GM19372 (cell line): ENCODE measurements around the gene SEC31A.
"Not testable (repeated sequence)": the region's sequence is repeated elsewhere in the genome, so short reads cannot be mapped to it uniquely, and the experiment has no call there.

Experiments
- ATAC-seq: cut with Tn5 transposase; IDR thresholded peaks from one replicate; pipeline ENCODE4 v1.9.1; 2021; ENCODE audit warnings: mild to moderate bottlenecking, low read depth, moderate library complexity; ENCODE audit not compliant: unreplicated experiment

SEC31A gene, protein sequence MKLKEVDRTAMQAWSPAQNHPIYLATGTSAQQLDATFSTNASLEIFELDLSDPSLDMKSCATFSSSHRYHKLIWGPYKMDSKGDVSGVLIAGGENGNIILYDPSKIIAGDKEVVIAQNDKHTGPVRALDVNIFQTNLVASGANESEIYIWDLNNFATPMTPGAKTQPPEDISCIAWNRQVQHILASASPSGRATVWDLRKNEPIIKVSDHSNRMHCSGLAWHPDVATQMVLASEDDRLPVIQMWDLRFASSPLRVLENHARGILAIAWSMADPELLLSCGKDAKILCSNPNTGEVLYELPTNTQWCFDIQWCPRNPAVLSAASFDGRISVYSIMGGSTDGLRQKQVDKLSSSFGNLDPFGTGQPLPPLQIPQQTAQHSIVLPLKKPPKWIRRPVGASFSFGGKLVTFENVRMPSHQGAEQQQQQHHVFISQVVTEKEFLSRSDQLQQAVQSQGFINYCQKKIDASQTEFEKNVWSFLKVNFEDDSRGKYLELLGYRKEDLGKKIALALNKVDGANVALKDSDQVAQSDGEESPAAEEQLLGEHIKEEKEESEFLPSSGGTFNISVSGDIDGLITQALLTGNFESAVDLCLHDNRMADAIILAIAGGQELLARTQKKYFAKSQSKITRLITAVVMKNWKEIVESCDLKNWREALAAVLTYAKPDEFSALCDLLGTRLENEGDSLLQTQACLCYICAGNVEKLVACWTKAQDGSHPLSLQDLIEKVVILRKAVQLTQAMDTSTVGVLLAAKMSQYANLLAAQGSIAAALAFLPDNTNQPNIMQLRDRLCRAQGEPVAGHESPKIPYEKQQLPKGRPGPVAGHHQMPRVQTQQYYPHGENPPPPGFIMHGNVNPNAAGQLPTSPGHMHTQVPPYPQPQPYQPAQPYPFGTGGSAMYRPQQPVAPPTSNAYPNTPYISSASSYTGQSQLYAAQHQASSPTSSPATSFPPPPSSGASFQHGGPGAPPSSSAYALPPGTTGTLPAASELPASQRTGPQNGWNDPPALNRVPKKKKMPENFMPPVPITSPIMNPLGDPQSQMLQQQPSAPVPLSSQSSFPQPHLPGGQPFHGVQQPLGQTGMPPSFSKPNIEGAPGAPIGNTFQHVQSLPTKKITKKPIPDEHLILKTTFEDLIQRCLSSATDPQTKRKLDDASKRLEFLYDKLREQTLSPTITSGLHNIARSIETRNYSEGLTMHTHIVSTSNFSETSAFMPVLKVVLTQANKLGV

DNA sequence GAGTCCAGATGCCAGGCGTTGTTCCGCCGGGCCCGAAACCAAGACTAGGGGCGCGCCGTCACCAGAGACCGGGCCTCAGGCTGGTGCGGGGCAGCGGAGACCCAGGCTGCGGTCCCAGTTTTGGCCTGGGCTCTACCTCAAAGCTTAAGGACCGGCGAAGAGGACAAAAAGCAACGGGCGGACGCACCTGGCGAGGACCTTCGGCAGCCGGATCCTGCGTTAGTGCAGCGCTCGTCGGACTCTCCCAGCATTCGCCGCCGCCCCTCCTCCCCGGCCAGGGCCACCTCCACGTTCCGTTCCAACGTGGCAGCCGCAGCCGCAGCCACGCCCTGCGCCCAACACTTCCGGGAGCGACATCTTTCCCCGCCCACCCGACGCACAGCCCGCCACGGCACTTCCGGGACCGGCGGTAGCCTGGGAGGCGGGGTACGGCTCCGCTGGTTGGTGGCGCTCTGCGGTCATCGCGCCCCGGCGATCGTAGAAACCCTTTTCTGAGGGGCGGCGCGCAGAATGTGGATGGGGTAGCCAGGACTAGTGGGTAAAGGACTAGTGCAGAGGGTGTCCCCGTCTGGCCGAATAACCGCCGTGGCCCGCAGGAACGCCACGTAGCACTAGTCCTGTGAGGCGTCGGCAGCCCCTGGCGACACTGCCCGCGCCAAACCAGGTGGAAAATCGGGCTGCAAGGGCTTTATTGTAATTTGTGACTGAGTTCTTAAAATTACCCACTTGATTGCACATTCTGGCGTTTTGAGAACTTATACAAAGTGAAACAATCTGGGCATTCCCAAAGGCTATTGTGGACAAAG, at the start of gene SEC31A:
Gene SEC31A, minus strand, starts transcription at position 253 of the 806 bp plus-strand sequence. CDS start 9,217 bp downstream, outside the sequence.
- peak; percentile 91 for ATAC-seq

DNA sequence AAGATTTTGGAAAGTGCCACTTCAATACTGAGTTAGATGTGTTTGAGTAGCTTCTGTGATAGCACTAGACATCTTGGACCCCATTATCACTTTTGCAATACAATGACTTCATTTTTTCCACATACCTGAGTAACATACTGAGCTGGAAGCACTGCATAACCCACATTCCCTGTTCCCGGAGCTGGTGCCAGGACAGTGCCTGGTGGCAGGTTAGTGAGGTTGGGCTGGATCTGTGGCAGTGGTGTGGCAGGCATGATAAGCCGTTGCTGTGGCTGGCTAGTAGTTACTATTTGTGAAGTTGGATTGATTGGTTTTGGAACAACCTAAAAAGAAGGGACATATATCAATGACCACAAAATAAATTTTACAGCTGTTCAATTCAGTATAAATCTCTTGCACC, 48.5 kb upstream of the SEC31A start:
- ATAC-seq, result no peak

DNA sequence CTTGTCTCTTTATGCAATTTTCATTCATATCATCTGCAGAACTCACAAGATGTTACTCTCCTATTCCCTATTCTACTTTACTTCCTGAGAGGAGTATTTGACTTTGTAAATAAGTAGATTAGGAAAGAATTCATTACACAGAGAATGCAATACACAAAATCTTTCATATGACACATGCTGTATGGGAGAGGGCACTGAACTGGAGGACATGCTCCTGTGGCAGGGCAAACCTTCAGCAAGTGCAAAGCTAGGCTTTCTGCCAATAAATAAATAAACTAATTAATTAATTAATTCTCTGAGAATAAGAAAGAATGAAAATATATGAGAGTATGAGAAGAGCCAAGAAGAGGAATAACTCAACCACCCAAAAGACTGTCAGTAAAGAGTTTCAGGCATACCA, 43.5 kb upstream of the SEC31A start:
- no peak for ATAC-seq

DNA sequence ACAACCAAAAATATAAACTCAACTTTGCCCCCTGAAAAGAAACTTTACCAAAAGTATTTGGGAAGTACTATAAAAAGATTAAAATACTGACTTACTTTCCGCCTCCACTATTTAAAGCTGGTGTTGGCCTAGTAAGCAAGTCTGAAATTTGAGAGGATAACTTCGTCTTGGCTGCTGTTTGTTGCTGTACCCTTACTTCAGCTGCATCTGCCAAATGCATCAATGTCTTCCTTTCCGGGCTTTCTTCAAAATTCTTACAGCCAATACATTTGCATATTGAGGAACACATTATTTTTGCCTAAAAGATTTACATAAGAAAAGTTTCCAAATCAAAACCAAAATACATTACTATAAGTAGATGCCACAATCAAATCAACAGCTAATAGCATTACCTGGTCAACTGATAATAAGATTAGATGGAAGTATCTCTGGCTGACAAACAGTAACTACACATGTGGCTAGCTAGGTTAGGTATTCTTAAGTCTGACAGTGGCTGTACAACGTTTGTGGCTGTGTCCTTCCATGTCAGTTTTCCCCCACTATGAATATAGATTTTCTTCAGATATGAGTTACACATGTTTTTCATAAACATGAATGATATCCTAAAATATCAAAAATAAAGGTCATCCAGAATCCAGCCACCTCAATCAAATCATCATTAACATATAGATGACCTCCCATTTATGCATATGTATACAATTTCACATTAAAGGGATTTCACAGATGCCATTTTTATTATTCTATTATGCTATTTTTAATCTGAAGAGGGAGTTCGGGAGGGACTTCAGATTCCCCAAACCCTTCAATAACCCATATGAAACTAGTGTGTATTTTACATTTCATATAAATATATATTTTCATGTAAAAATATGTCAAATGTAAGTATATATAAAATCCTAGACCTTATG, 40.1 kb upstream of the SEC31A start:
- no peak for ATAC-seq

DNA sequence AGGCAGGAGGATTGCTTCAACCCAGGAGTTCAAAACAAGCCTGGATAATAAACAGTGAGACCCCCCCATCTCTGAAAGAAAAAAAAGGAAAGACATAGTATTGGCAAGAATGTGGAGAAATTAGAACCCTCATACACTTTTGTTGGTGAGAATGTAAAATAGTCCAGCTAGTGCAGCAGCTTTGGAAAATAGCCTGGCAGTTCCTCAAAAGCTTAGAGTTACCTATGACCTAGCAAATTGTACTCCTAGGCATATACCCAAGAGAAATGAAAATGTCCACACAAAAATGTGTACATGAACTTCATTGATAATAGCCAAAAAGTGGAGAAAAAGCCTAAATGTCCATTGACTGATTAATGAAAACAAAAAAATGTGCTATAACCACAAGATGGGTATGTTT, 30.8 kb upstream of the SEC31A start:
- no peak for ATAC-seq

DNA sequence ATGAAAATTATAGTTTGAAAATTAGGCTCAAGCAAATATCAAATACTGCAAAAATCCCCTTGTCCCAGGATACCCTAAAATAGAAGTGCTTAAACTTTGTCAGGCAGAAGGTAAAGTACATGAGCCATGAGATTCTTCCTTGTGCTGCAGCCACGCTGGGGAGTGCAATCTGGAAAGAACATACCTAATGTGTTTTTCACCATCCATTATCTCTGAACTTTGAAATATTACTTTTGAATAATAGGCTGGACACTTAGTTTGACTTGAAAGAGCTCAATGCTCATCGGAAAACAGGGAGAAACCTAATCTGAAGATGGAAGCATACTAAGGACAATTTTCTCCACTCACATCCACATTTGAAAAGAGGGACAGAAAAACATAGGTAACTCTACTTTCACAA, 28.4 kb upstream of the SEC31A start:
- ATAC-seq, result no peak

DNA sequence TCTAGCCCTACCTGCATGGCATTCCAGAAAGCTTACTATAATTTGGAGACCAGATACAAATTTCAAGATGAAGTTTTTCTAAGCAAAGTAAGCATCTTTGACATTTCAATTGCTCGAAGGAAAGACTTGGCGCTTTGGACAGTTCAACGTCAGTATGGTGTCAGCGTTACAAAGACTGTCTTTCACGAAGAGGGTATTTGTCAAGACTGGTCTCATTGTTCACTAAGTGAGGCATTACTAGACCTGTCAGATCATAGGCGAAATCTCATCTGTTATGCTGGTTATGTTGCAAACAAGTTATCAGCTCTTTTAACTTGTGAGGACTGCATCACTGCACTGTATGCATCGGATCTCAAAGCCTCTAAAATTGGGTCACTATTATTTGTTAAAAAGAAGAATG, 27.1 kb upstream of the SEC31A start:
- ATAC-seq, result no peak

DNA sequence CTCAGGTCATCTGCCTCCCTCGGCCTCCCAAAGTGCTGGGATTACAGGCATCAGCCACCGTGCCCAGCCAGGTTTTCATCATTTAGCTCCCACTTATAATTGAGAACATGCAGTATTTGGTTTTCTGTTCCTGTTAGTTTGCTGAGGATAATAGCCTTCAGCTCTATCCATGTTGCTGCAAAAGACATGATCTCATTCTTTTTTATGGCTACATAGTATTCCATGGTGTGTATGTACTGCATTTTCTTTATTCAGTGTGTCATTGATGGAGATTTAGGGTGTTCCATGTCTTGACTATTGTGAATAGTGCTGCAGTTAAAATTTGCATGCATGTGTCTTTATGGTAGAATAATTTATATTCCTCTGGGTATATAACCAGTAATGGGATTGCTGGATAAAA, 23.0 kb upstream of the SEC31A start:
- not testable (repeated sequence) for ATAC-seq

DNA sequence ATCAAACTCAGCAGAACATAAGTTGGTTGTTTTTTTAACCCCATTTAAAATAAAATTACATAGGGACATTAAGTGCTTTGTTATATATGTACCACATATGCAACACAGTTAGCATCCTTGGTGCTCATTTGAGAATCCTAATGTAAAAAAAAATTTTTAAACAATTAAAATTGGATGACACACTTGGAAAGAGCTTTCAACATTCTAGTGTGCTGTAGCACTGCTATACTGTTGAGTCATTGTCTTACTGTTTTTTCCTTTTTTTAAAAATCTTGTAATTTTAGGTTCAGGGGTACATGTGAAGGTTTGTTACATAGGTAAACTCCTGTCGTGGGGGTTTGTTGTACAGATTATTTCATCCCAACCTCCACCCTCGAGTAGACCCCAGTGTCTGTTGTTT, 22.4 kb upstream of the SEC31A start:
- no peak for ATAC-seq

DNA sequence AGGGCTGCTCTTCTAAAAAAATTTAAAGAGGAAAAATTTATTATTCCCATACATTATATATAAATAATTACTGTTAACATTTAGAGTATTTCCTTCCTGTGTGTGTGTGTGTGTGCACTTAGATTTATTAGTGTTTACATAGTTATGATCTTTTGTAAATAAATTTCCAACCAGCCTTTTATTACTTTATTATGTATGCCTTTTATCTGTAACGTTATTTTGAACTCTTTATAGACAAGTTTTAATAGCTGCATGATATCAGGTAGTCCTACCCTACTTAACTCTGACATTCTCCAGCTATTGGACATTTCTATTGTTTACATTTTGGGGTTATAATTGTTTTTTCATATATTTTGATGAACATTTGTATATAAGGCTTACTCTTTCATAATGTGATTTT, 18.4 kb upstream of the SEC31A start:
- no peak for ATAC-seq

DNA sequence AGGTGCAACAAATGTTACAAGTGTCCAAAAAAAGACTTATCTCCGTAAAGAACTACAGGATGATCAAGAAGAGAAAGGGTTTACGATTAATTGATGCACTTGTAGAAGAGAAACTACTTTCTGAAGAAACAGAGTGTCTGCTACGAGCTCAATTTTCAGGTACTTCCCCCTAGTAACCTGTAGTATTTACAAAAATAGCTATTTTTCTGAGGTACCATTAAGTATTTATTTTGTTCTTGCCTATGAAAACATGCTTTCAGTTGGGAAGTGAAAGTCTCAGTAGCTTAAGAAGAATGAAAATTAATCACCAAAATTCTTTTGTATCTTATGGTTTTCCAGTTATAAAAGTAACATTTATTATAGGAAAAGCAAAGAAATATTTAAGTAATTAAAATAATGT, 15.5 kb upstream of the SEC31A start:
- no peak for ATAC-seq

DNA sequence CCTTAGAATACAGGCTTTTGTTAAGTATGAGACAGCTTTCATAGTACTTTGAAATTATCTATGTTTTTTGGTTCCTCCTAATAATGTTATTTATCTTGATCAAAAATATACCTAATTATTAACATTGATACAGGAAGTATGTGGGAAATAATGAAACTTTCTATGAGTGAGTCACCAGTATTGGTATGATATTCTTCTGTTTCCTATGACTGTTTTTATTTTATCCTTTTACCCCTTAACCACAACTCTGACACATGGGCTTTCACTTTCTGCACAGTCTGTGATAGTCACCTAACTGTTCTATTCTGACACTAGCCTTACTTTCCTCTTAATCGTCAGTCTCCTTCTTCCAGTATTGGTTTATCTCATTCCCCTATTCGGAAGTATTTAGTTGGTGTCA, 14.3 kb upstream of the SEC31A start:
- peak; percentile 31 for ATAC-seq

DNA sequence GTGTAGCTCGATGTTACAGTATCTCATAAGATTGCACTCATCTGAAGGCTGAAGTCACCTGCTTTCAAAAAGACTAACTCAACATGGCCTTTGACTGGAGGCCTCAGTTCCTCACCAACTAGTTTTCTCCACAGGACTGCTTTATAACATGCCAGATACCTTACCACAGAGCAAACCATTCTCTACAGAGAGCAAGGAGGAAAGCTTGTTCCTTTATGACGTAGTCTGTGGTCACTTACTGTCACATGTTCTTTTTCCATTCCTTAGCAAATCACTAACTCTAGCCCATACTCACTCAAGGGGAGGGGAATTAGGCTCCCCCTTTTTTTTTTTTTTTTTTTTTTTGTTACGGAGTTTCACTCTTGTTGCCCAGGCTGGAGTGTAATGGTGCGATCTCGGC, 12.8 kb upstream of the SEC31A start:
- ATAC-seq, result no peak

DNA sequence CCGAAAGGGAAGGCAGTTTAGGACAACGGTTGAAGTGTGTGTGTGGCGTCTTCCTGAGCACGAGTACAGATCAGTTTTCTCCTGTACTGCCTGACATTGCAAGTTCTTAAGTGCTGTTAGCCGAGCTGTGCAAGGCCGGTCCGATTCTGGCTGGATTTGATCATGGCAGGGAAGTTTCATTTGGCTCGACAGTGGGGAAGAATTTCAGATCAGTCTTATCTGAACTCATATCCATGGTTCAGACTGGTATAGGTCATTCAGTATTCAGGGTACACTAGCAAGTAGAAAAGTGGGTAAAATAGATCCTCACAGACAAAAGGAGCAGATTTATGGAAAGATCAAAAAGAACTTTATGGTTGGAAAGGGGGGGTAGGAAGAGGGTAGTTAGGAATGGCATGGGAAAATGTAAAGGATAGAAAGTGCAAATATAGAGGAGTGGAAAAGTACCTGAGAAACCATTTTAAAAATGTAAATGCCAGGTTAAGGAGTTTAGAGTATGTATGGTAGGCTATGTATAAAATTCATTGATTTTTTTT, 10.3 kb upstream of the SEC31A start:
- no peak for ATAC-seq

DNA sequence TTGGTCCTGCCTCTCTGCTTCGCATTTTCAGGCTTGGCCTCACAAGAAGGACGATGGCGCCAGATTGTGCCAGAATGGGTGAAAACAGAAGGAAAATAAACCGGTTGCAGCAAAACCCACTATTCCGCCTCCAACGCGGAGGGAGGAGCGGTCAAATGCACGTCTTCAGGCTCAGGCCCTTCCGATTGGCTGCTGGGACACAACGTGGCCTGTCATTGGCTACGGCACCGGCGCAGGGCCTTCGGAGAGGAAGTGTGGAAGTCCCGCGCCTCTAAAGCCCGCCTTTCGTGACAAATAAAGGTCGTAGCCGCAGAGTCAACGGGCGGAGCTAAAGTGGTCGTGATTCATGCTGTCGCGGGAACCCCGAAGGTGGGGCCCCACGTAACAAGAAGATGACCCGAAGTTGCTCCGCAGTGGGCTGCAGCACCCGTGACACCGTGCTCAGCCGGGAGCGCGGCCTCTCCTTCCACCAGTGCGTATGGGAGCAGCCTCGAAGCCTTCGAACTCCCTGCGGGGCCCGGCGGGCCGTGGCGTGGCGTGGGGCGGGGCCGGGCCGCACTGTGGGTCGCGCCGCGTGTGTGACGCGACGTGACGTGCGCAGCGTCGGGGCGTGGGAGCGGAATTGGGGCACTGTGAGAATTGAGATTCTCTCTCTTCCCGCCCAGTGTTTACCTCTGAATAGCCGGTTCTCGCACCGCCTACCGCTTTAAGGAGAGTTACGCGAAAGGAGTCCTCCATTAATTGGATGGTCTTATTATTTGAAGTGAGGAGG, 9.6 kb upstream of the SEC31A start, which contains the start of gene THAP9:
Gene THAP9, plus strand, starts transcription at position 325 of the 772 bp plus-strand sequence. Its CDS starts 68 bp downstream, at position 393.
- peak; percentile 87 for ATAC-seq

DNA sequence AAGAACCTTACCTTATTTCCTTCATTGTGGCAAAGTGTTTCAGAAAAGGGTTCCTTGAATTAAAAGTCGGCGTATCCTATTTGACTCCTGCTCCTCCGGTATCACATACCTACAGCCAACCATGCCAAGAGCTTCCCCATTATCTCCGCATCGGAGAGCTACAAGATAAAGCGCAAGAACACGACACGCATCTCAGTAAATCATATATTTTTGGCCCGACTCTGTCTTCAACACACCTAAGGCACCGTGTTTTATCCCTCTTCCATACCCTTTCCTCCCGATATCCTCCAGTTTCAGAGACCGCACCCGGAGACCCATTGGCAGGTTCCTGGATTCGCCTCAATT, 9.1 kb upstream of the SEC31A start:
- ATAC-seq, result peak; percentile 2

DNA sequence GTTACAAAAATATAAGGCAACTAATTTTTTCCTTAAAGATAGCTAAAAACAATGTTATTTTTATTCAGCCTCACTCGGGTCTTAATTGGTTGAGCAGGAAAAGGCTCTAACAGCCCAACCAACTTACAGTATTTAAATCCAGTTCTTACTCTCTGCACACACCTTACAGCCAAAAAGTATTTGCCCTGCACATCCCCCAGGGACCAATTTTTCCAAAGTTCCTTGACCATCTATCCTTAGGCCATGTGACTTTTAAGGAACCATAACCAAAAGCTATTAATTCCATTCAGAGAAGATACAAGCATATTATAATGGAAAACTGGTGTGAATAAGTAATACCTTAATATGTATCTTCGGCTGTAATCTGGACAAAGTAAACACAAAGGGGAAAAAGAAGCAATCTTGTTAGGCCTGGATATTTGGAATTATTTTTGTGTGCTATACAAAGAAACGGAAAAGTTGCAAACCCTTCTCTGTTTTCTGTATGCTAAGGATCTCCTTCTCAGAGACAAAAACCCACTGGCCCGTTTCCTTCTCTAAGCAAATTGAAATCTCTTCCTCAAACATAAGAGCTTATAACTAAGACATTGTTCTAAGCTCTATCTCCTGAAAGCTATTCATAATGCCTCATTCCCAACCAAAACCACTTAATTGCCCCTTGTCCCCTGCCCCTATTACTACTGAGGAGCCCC, 8.6 kb upstream of the SEC31A start:
- no peak for ATAC-seq
